ENCODE results near the gene EID2B. TPM values are rescaled to one million over a fixed set of nuclear protein-coding genes. Genes with fewer than 3 reads are reported as not detected.

Gene EID2B
- total and polyA plus RNA-seq, 9 of the 15 experiments (the other 6 are each of a cell fraction or from before 2014, with no cell fraction given), result 2.8 to 8.8 (median 4.8) TPM

DNA sequence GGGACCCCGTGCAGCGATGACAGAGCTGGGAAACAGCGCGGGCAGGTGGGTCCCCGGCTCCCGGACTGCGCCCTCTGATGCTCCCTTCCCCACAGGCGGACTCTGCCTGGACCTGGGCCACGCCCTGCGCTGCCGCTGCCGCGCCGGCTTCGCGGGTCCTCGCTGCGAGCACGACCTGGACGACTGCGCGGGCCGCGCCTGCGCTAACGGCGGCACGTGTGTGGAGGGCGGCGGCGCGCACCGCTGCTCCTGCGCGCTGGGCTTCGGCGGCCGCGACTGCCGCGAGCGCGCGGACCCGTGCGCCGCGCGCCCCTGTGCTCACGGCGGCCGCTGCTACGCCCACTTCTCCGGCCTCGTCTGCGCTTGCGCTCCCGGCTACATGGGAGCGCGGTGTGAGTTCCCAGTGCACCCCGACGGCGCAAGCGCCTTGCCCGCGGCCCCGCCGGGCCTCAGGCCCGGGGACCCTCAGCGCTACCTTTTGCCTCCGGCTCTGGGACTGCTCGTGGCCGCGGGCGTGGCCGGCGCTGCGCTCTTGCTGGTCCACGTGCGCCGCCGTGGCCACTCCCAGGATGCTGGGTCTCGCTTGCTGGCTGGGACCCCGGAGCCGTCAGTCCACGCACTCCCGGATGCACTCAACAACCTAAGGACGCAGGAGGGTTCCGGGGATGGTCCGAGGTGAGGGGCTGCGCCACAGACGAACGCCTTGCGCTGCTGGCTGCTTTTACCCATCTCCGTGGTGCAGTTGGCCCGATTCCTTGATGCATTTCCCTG lies 25.5 kb downstream of the EID2B start (continued):
- TF ChIP-seq, protein P1, sequence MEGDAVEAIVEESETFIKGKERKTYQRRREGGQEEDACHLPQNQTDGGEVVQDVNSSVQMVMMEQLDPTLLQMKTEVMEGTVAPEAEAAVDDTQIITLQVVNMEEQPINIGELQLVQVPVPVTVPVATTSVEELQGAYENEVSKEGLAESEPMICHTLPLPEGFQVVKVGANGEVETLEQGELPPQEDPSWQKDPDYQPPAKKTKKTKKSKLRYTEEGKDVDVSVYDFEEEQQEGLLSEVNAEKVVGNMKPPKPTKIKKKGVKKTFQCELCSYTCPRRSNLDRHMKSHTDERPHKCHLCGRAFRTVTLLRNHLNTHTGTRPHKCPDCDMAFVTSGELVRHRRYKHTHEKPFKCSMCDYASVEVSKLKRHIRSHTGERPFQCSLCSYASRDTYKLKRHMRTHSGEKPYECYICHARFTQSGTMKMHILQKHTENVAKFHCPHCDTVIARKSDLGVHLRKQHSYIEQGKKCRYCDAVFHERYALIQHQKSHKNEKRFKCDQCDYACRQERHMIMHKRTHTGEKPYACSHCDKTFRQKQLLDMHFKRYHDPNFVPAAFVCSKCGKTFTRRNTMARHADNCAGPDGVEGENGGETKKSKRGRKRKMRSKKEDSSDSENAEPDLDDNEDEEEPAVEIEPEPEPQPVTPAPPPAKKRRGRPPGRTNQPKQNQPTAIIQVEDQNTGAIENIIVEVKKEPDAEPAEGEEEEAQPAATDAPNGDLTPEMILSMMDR (IDR thresholded peaks at IDR 0.05 in 2 of 3, conservative IDR thresholded peaks at IDR 0.05 in 1 of 3; ENCODE audit: insufficient read depth in 2 of 3, low read depth in 1 of 3, low read length in 3 of 3), result 0 out of 6 replicates have a peak, but pooled peaks of 1 of the 3 experiments have one; percentile 10
- TF ChIP-seq TGIF2 (CRISPR knock-in tag; IDR thresholded peaks at IDR 0.05) (no peak), SNRNP70 (optimal IDR thresholded peaks at IDR 0.05; ENCODE audit: low read depth, low read length) (no peak), ZNF644 (tag; IDR thresholded peaks at IDR 0.05; ENCODE audit: low read depth) (0 out of 2 replicates have a peak, but pooled peaks have one; percentile 73), CEBPB (tag; IDR thresholded peaks at IDR 0.05) (no peak), CBX3 (IDR thresholded peaks at IDR 0.05; ENCODE audit: borderline replicate concordance in 1 of 2, low read length in 2 of 2) (peak in 1 of 2 experiments; percentile 93; a peak in 1 of 3 replicates), POLR2B (IDR thresholded peaks at IDR 0.05; ENCODE audit: low read depth, partially characterized antibody) (no peak), ZBTB7A (IDR thresholded peaks at IDR 0.05; ENCODE audit: borderline replicate concordance, control insufficient read depth, low read depth, low read length) (no peak; the same call in 1 of the 2 replicates), FOXK2 (conservative IDR thresholded peaks at IDR 0.05 in 1 of 2, IDR thresholded peaks at IDR 0.05 in 1 of 2; ENCODE audit: low read depth in 2 of 2) (no peak), NR2C2 (CRISPR knock-in tag; IDR thresholded peaks at IDR 0.05) (0 out of 2 replicates have a peak, but pooled peaks have one; percentile 40), NR2C2 (tag; IDR thresholded peaks at IDR 0.05) (no peak), TARDBP (IDR thresholded peaks at IDR 0.05) (no peak)
- TF ChIP-seq, protein P2, sequence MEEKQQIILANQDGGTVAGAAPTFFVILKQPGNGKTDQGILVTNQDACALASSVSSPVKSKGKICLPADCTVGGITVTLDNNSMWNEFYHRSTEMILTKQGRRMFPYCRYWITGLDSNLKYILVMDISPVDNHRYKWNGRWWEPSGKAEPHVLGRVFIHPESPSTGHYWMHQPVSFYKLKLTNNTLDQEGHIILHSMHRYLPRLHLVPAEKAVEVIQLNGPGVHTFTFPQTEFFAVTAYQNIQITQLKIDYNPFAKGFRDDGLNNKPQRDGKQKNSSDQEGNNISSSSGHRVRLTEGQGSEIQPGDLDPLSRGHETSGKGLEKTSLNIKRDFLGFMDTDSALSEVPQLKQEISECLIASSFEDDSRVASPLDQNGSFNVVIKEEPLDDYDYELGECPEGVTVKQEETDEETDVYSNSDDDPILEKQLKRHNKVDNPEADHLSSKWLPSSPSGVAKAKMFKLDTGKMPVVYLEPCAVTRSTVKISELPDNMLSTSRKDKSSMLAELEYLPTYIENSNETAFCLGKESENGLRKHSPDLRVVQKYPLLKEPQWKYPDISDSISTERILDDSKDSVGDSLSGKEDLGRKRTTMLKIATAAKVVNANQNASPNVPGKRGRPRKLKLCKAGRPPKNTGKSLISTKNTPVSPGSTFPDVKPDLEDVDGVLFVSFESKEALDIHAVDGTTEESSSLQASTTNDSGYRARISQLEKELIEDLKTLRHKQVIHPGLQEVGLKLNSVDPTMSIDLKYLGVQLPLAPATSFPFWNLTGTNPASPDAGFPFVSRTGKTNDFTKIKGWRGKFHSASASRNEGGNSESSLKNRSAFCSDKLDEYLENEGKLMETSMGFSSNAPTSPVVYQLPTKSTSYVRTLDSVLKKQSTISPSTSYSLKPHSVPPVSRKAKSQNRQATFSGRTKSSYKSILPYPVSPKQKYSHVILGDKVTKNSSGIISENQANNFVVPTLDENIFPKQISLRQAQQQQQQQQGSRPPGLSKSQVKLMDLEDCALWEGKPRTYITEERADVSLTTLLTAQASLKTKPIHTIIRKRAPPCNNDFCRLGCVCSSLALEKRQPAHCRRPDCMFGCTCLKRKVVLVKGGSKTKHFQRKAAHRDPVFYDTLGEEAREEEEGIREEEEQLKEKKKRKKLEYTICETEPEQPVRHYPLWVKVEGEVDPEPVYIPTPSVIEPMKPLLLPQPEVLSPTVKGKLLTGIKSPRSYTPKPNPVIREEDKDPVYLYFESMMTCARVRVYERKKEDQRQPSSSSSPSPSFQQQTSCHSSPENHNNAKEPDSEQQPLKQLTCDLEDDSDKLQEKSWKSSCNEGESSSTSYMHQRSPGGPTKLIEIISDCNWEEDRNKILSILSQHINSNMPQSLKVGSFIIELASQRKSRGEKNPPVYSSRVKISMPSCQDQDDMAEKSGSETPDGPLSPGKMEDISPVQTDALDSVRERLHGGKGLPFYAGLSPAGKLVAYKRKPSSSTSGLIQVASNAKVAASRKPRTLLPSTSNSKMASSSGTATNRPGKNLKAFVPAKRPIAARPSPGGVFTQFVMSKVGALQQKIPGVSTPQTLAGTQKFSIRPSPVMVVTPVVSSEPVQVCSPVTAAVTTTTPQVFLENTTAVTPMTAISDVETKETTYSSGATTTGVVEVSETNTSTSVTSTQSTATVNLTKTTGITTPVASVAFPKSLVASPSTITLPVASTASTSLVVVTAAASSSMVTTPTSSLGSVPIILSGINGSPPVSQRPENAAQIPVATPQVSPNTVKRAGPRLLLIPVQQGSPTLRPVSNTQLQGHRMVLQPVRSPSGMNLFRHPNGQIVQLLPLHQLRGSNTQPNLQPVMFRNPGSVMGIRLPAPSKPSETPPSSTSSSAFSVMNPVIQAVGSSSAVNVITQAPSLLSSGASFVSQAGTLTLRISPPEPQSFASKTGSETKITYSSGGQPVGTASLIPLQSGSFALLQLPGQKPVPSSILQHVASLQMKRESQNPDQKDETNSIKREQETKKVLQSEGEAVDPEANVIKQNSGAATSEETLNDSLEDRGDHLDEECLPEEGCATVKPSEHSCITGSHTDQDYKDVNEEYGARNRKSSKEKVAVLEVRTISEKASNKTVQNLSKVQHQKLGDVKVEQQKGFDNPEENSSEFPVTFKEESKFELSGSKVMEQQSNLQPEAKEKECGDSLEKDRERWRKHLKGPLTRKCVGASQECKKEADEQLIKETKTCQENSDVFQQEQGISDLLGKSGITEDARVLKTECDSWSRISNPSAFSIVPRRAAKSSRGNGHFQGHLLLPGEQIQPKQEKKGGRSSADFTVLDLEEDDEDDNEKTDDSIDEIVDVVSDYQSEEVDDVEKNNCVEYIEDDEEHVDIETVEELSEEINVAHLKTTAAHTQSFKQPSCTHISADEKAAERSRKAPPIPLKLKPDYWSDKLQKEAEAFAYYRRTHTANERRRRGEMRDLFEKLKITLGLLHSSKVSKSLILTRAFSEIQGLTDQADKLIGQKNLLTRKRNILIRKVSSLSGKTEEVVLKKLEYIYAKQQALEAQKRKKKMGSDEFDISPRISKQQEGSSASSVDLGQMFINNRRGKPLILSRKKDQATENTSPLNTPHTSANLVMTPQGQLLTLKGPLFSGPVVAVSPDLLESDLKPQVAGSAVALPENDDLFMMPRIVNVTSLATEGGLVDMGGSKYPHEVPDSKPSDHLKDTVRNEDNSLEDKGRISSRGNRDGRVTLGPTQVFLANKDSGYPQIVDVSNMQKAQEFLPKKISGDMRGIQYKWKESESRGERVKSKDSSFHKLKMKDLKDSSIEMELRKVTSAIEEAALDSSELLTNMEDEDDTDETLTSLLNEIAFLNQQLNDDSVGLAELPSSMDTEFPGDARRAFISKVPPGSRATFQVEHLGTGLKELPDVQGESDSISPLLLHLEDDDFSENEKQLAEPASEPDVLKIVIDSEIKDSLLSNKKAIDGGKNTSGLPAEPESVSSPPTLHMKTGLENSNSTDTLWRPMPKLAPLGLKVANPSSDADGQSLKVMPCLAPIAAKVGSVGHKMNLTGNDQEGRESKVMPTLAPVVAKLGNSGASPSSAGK (IDR thresholded peaks at IDR 0.05), result peak; percentile 95
